H9 (cell line): ENCODE results near the gene FBRSL1. TPM values are rescaled to one million over a fixed set of nuclear protein-coding genes. Genes with fewer than 3 reads are reported as not detected.

Experiments used
- DNase-seq: peaks from one replicate; pipeline ENCODE4 v3.0.0-alpha.2; 2017
- H2AFZ ChIP-seq: one replicate; pipeline ENCODE4 v1.6.1; 2013; ENCODE audit warnings: mild to moderate bottlenecking, low read length, control low read depth, moderate library complexity
- H2AK5ac ChIP-seq: 2 replicates; pipeline ENCODE4 v1.6.1; 2013; ENCODE audit warnings: low read length, control low read depth, mixed read lengths; ENCODE audit not compliant: insufficient read length
- H2BK120ac ChIP-seq: one replicate; pipeline ENCODE4 v1.6.1; 2013; ENCODE audit warnings: low read depth, mild to moderate bottlenecking, low read length, control low read depth, inconsistent platforms; ENCODE audit not compliant: poor library complexity, severe bottlenecking
- H2BK12ac ChIP-seq: 2 replicates; pipeline ENCODE4 v1.6.1; 2013; ENCODE audit warnings: low read length, control low read depth, mixed read lengths, low read depth; ENCODE audit not compliant: insufficient read length
- H2BK15ac ChIP-seq: 2 replicates; pipeline ENCODE4 v1.6.1; 2013; ENCODE audit warnings: low read depth, low read length, control low read depth
- H2BK20ac ChIP-seq: one replicate; pipeline ENCODE4 v1.6.1; 2013; ENCODE audit warnings: low read depth, mild to moderate bottlenecking, low read length, control low read depth, inconsistent platforms; ENCODE audit not compliant: poor library complexity, severe bottlenecking
- H2BK5ac ChIP-seq: 2 replicates; pipeline ENCODE4 v1.6.1; 2013; ENCODE audit warnings: low read length, control low read depth, mixed read lengths; ENCODE audit not compliant: insufficient read length
- H3K14ac ChIP-seq: 2 replicates; pipeline ENCODE4 v1.6.1; 2013; ENCODE audit warnings: low read length, control low read depth; ENCODE audit not compliant: insufficient read depth
- H3K18ac ChIP-seq: 2 replicates; pipeline ENCODE4 v1.6.1; 2013; ENCODE audit warnings: low read depth, mild to moderate bottlenecking, mixed read lengths, low read length, control low read depth; ENCODE audit not compliant: insufficient read length
- H3K23ac ChIP-seq: 2 replicates; pipeline ENCODE4 v1.6.1; 2013; ENCODE audit warnings: low read length, control low read depth, mixed read lengths, low read depth; ENCODE audit not compliant: insufficient read length
- H3K23me2 ChIP-seq: 2 replicates; pipeline ENCODE4 v1.6.1; 2013; ENCODE audit warnings: low read depth, mild to moderate bottlenecking, mixed read lengths, low read length, control low read depth; ENCODE audit not compliant: insufficient read length, poor library complexity, severe bottlenecking
- H3K27ac ChIP-seq: 2 replicates; pipeline ENCODE4 v1.5.1; 2013; ENCODE audit warnings: low read length, control low read depth, mixed read lengths, low read depth; ENCODE audit not compliant: insufficient read length
- H3K27me3 ChIP-seq: 2 replicates; pipeline ENCODE4 v1.6.1; 2013; ENCODE audit warnings: low read length, control low read depth, inconsistent platforms; ENCODE audit not compliant: insufficient read depth
- H3K4ac ChIP-seq: 2 replicates; pipeline ENCODE4 v1.6.1; 2013; ENCODE audit warnings: low read depth, mild to moderate bottlenecking, control low read depth, inconsistent platforms, low read length, moderate library complexity
- H3K4me1 ChIP-seq: 2 replicates; pipeline ENCODE4 v1.6.1; 2013; ENCODE audit warnings: low read length, control low read depth, inconsistent platforms; ENCODE audit not compliant: insufficient read depth
- H3K4me2 ChIP-seq: 2 replicates; pipeline ENCODE4 v1.6.1; 2013; ENCODE audit warnings: low read length, control low read depth, mixed read lengths; ENCODE audit not compliant: insufficient read length, insufficient read depth
- H3K56ac ChIP-seq: 2 replicates; pipeline ENCODE4 v1.6.1; 2013; ENCODE audit warnings: low read depth, mild to moderate bottlenecking, mixed read lengths, low read length, control low read depth; ENCODE audit not compliant: insufficient read length
- H3K79me1 ChIP-seq: 2 replicates; pipeline ENCODE4 v1.6.1; 2013; ENCODE audit warnings: low read depth, mild to moderate bottlenecking, moderate library complexity, low read length, control low read depth, inconsistent platforms; ENCODE audit not compliant: insufficient read depth, poor library complexity, severe bottlenecking
- H3K79me2 ChIP-seq: 2 replicates; pipeline ENCODE4 v1.6.1; 2013; ENCODE audit warnings: low read length, control low read depth, inconsistent platforms; ENCODE audit not compliant: insufficient read depth
- H3K9ac ChIP-seq: 2 replicates; pipeline ENCODE4 v1.6.1; 2013; ENCODE audit warnings: low read length, control low read depth, mixed read lengths; ENCODE audit not compliant: insufficient read length; ENCODE audit errors: extremely low read depth
- H3K9me3 ChIP-seq: one replicate; pipeline ENCODE4 v1.6.1; 2013; ENCODE audit warnings: low read depth, low read length, inconsistent platforms; ENCODE audit not compliant: control insufficient read depth
- H3T11ph ChIP-seq: one replicate; pipeline ENCODE4 v1.6.1; 2013; ENCODE audit warnings: mild to moderate bottlenecking, low read length, control low read depth, inconsistent platforms
- H4K20me1 ChIP-seq: one replicate; pipeline ENCODE4 v1.6.1; 2013; ENCODE audit not compliant: control insufficient read depth, insufficient read length, insufficient read depth
- H4K5ac ChIP-seq: 2 replicates; pipeline ENCODE4 v1.6.1; 2013; ENCODE audit warnings: low read depth, mild to moderate bottlenecking, mixed read lengths, low read length, control low read depth; ENCODE audit not compliant: insufficient read length
- H4K8ac ChIP-seq: replicated peaks from 2 replicates; pipeline ENCODE4 v1.6.1; 2013; ENCODE audit warnings: low read length, control low read depth, mixed read lengths, low read depth; ENCODE audit not compliant: insufficient read length
- H4K91ac ChIP-seq: 2 replicates; pipeline ENCODE4 v1.6.1; 2013; ENCODE audit warnings: low read depth, mild to moderate bottlenecking, moderate library complexity, mixed read lengths, low read length, control low read depth; ENCODE audit not compliant: insufficient read length
- H3K27ac Mint-ChIP-seq, 3 experiments: 2 replicates in 2 of 3; 3 replicates in 1 of 3; pipeline ENCODE4 v1.8.0; 2020 to 2021; ENCODE audit warnings: mixed read lengths in 3 of 3, mild to moderate bottlenecking in 1 of 3, moderate library complexity in 1 of 3
- H3K27me3 Mint-ChIP-seq: 2 replicates; pipeline ENCODE4 v1.8.0; 2021; ENCODE audit warnings: low read depth, mild to moderate bottlenecking, moderate library complexity, mixed read lengths
- H3K36me3 Mint-ChIP-seq, 3 experiments: 2 replicates in 2 of 3; 3 replicates in 1 of 3; pipeline ENCODE4 v1.8.0; 2020 to 2021; ENCODE audit warnings: low read depth in 3 of 3, mixed read lengths in 3 of 3; ENCODE audit not compliant: insufficient read depth in 1 of 3
- H3K4me1 Mint-ChIP-seq, 2 experiments: 2 replicates each; pipeline ENCODE4 v1.8.0; 2020; ENCODE audit warnings: mixed read lengths in 2 of 2
- H3K4me3 Mint-ChIP-seq, 2 experiments: 2 replicates in 1 of 2; 3 replicates in 1 of 2; pipeline ENCODE4 v1.8.0; 2020 to 2021; ENCODE audit warnings: mild to moderate bottlenecking in 2 of 2, mixed read lengths in 2 of 2, moderate library complexity in 1 of 2
- H3K9me3 Mint-ChIP-seq, 2 experiments: 2 replicates in 1 of 2; 3 replicates in 1 of 2; pipeline ENCODE4 v1.8.0; 2020; ENCODE audit warnings: mild to moderate bottlenecking in 2 of 2, mixed read lengths in 2 of 2, moderate library complexity in 1 of 2
- WGBS: extraction: QIAGEN DNeasy Blood & Tissue Kit; methylation state at CpG from one replicate; pipeline ENCODE4 v1.1.7; 2013; ENCODE audit warnings: missing lambda C conversion rate, low lambda C conversion rate, mixed read lengths; ENCODE audit not compliant: insufficient read length; ENCODE audit errors: extremely low coverage; 5-methylcytosine and 5-hydroxymethylcytosine counted together
- total RNA-seq: library from RNA; stranded (reverse); gene quantifications from 2 replicates; pipeline ENCODE4 v1.2.1, GENCODE V29; 2021
- TF ChIP-seq, protein P1 (sequence below): fragments of 200-600 bp; sonication (generic); conservative IDR thresholded peaks from 3 replicates; pipeline ENCODE4 v1.8.0; 2021; ENCODE audit warnings: antibody characterized with exemption, mild to moderate bottlenecking

The FBRSL1 gene
- total RNA-seq, 1 experiment from 2014 or later, result 90.8 TPM

DNA sequence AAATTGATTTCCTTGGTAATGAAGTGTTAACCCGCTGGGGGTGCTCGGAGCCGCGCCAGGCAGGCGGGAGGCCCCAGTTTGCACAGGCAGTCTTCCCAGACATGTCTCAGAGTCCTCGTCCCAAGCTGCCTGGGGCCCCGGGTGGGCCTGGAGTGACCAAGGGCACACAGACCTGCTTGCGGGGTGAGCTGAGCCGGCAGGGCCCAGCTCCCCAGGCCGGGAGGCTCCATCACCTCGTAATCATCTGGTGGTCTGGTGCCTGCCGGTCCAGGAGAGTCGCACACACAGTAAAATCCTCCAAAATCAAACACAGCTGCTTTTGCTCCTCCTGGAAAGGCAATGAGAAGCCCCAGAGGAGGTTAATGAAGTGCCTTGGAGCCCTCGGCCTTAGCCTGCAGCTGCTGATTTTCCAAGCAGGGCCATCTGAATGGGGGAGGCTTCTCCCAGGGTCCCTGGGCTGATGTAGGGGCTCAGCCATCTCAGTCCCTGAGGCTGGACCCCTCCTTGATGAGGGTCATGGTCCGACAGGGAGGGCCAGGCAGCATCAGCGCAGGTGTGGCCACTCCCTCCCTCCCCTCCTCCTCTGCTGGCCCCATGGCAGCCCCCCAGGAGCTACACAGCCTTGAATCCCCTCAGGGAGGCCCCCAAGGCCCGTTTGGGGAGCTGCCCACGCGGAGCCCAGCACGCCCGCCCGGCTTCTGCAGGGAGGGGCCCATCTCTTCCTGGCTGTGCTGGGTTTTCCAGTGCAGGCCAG is 39.4 kb upstream of the FBRSL1 start:
- no peak overlapping the region for H3K27ac Mint-ChIP-seq
- no peaks in the 10 kb centered on the region for H3K79me2 ChIP-seq
- H3K23ac ChIP-seq, result no peak overlapping the region
- no peak overlapping the region for H4K8ac ChIP-seq
- H3K4me1 Mint-ChIP-seq, result peaks cover 4 to 9% of the 10 kb centered on the region in 2 experiments
- H3K27me3 ChIP-seq, result peaks cover 18% of the 10 kb centered on the region; the same call in 1 of the 2 replicates
- H3K9me3 Mint-ChIP-seq, result peaks cover 11 to 19% of the 10 kb centered on the region in 2 experiments
- no peak overlapping the region for H3K4me2 ChIP-seq
- H2BK20ac ChIP-seq, result no peak overlapping the region
- H2BK12ac ChIP-seq, result no peak overlapping the region
- H3K27ac ChIP-seq, result no peak overlapping the region
- no peak overlapping the region for H2BK120ac ChIP-seq
- H2BK5ac ChIP-seq, result no peak overlapping the region
- no peak overlapping the region for H3K9ac ChIP-seq
- peaks cover 94% of the 10 kb centered on the region for H3K27me3 Mint-ChIP-seq
- peaks cover 0 to 10% (median 4%) of the 10 kb centered on the region in 3 experiments; a peak in 4 of 7 replicates for H3K36me3 Mint-ChIP-seq
- no peak overlapping the region for H2BK15ac ChIP-seq
- H4K5ac ChIP-seq, result no peak overlapping the region
- no CpG with 5 or more reads among the region's 22 CpGs for WGBS
- H2AK5ac ChIP-seq, result no peak overlapping the region
- no peak overlapping the region for H3K56ac ChIP-seq
- no peak overlapping the region for H2AFZ ChIP-seq
- no peak overlapping the region for H3K4me3 Mint-ChIP-seq
- no peak overlapping the region for H4K91ac ChIP-seq
- H3K4ac ChIP-seq, result no peak overlapping the region
- H4K20me1 ChIP-seq, result no peaks in the 10 kb centered on the region
- no peaks in the 10 kb centered on the region for H3K9me3 ChIP-seq
- no peaks in the 10 kb centered on the region for H3K4me1 ChIP-seq
- no peak overlapping the region for H3K14ac ChIP-seq
- DNase-seq, result no peak
- H3K23me2 ChIP-seq, result peaks cover 2% of the 10 kb centered on the region
- no peak overlapping the region for H3T11ph ChIP-seq
- no peaks in the 10 kb centered on the region for H3K79me1 ChIP-seq
- no peak overlapping the region for H3K18ac ChIP-seq
- TF ChIP-seq, protein P1, sequence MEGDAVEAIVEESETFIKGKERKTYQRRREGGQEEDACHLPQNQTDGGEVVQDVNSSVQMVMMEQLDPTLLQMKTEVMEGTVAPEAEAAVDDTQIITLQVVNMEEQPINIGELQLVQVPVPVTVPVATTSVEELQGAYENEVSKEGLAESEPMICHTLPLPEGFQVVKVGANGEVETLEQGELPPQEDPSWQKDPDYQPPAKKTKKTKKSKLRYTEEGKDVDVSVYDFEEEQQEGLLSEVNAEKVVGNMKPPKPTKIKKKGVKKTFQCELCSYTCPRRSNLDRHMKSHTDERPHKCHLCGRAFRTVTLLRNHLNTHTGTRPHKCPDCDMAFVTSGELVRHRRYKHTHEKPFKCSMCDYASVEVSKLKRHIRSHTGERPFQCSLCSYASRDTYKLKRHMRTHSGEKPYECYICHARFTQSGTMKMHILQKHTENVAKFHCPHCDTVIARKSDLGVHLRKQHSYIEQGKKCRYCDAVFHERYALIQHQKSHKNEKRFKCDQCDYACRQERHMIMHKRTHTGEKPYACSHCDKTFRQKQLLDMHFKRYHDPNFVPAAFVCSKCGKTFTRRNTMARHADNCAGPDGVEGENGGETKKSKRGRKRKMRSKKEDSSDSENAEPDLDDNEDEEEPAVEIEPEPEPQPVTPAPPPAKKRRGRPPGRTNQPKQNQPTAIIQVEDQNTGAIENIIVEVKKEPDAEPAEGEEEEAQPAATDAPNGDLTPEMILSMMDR, result no peak
